Peyer's patch (tissue), 4 donors: ENCODE measurements around the gene TULP3. TPM values are rescaled to one million over a fixed set of nuclear protein-coding genes. Genes with fewer than 3 reads are reported as not detected.
A peak's percentile ranks its signal among the peaks of the same experiment; 100 is the strongest.

Source experiments
- DNase-seq, 3 donors: peaks; one replicate each; pipeline ENCODE4 v3.0.0-alpha.2; 2017 to 2019
- H3K27ac ChIP-seq, 4 donors: fragments of 200-600 bp; sonication (generic); one replicate each; pipeline ENCODE4 v1.5.1; 2016 to 2019
- H3K27me3 ChIP-seq, 2 donors: fragments of 200-600 bp; sonication (generic); one replicate each; pipeline ENCODE4 v1.5.1; 2019
- H3K36me3 ChIP-seq, 3 donors: fragments of 200-600 bp; sonication (generic); one replicate each; pipeline ENCODE4 v1.5.1; 2016 to 2019
- H3K4me1 ChIP-seq, 4 donors: fragments of 200-600 bp; sonication (generic); one replicate each; pipeline ENCODE4 v1.5.1; 2016 to 2019
- H3K4me3 ChIP-seq, 4 donors: fragments of 200-600 bp; sonication (generic); 1 replicate in 3 of 4; 2 replicates in 1 of 4; pipeline ENCODE4 v1.5.1; 2016 to 2019; ENCODE audit warnings: mild to moderate bottlenecking in 1 of 4
- H3K9me3 ChIP-seq, 4 donors: fragments of 200-600 bp; sonication (generic); one replicate each; pipeline ENCODE4 v1.5.1; 2016 to 2019; ENCODE audit warnings: mild to moderate bottlenecking in 1 of 4
- CTCF ChIP-seq, 6 experiments: fragments of 450-650 bp in 4 of 6; fragments of 200-600 bp in 2 of 6; sonication (generic) in 1 of 6; IDR thresholded peaks; one replicate each; pipeline ENCODE4 v1.5.1; 2017 to 2019; ENCODE audit warnings: antibody characterized with exemption in 6 of 6, mild to moderate bottlenecking in 3 of 6, moderate library complexity in 1 of 6
- POLR2A ChIP-seq, 2 donors: fragments of 450-650 bp; IDR thresholded peaks; one replicate each; pipeline ENCODE4 v1.5.1; 2017; ENCODE audit warnings: antibody characterized with exemption in 2 of 2, mild to moderate bottlenecking in 2 of 2, moderate library complexity in 2 of 2
- total RNA-seq, 4 donors: library from RNA; depleted of rRNA; stranded (reverse); fragments of >200 nt; gene quantifications; one replicate each; pipeline ENCODE4 v1.1.0, GENCODE V29; 2016

TULP3 gene
- 10 to 100 TPM in 3 of 4 donors, 1 to 10 TPM in 1; 7.2 to 63.5 (median 12.6) TPM for total RNA-seq

GRCh38 chr12:2890388-2891239 is at the start of gene TULP3:
TULP3 (plus strand) TSS chr12:2890891; CDS start chr12:2890948, 57 bp downstream.
- Histone ChIP-seq H3K27me3 (no peaks in the 10 kb centered on the region), H3K9me3 (no peaks in the 10 kb centered on the region), H3K36me3 (peaks cover 0 to 10% (median 0%) of the 10 kb centered on the region in 3 donors), H3K27ac (peak within 1 kb of the TSS; percentile 77 to 92 (median 82)), H3K4me1 (peaks cover 0 to 14% (median 2%) of the 10 kb centered on the region in 4 donors), H3K4me3 (peak within 1 kb of the TSS; percentile 64 to 94 (median 87))
- peak; percentile 98 to 99 (median 99) for DNase-seq
- TF ChIP-seq CTCF (IDR thresholded peaks at IDR 0.05): peak in 2 of 6 experiments; percentile 6 to 16
- peak; percentile 20 to 54 for TF ChIP-seq POLR2A (IDR thresholded peaks at IDR 0.05)

- Histone ChIP-seq H3K4me3 (no peak overlapping the region), H3K4me1 (no peaks in the 10 kb centered on the region), H3K9me3 (no peaks in the 10 kb centered on the region), H3K36me3 (peaks cover 0 to 5% (median 0%) of the 10 kb centered on the region in 3 donors), H3K27me3 (no peaks in the 10 kb centered on the region), H3K27ac (no peak overlapping the region)
- TF ChIP-seq POLR2A (IDR thresholded peaks at IDR 0.05): no peak
- TF ChIP-seq CTCF (IDR thresholded peaks at IDR 0.05): no peak
- no peak for DNase-seq
Measured at GRCh38 chr12:2841056-2841650, 49.5 kb upstream of the TULP3 start.

- Histone ChIP-seq H3K27me3 (no peaks in the 10 kb centered on the region), H3K4me3 (no peak overlapping the region), H3K36me3 (peaks cover 0 to 5% (median 0%) of the 10 kb centered on the region in 3 donors), H3K4me1 (no peaks in the 10 kb centered on the region), H3K9me3 (no peaks in the 10 kb centered on the region), H3K27ac (no peak overlapping the region)
- no peak for TF ChIP-seq CTCF (IDR thresholded peaks at IDR 0.05)
- no peak for DNase-seq
Measured at GRCh38 chr12:2842948-2843347, 47.7 kb upstream of the TULP3 start.

GRCh38 chr12:2844786-2845185 is 45.9 kb upstream of the TULP3 start:
- no peaks in the 10 kb centered on the region for H3K4me1 ChIP-seq
- H3K27ac ChIP-seq: no peak overlapping the region
- TF ChIP-seq CTCF (IDR thresholded peaks at IDR 0.05) (no peak), POLR2A (IDR thresholded peaks at IDR 0.05) (no peak)
- DNase-seq: no peak
- peaks cover 0 to 5% (median 0%) of the 10 kb centered on the region in 3 donors for H3K36me3 ChIP-seq
- no peaks in the 10 kb centered on the region for H3K9me3 ChIP-seq
- H3K4me3 ChIP-seq: no peak overlapping the region
- no peaks in the 10 kb centered on the region for H3K27me3 ChIP-seq

- H3K27ac ChIP-seq: no peak overlapping the region
- no peak for TF ChIP-seq POLR2A (IDR thresholded peaks at IDR 0.05)
- TF ChIP-seq CTCF (IDR thresholded peaks at IDR 0.05): no peak
- H3K36me3 ChIP-seq: peaks cover 0 to 5% (median 0%) of the 10 kb centered on the region in 3 donors
- H3K4me1 ChIP-seq: no peaks in the 10 kb centered on the region
- H3K9me3 ChIP-seq: no peaks in the 10 kb centered on the region
- no peak for DNase-seq
- H3K4me3 ChIP-seq: no peak overlapping the region
- no peaks in the 10 kb centered on the region for H3K27me3 ChIP-seq
Measured at GRCh38 chr12:2845280-2845679, 45.4 kb upstream of the TULP3 start.
